Stimulated activated CD4-positive, alpha-beta T cell treated with anti-CD3 and anti-CD28 coated beads, Interleukin-1b, Interleukin-23, amount 100 ng/mL, for 24 hours (primary cell): ENCODE measurements around the gene MLLT3.

Experiments
- DNase-seq, 4 experiments: peaks; one replicate each; pipeline ENCODE4 v3.0.0-alpha.2; 2020; ENCODE audit warnings: low read depth in 4 of 4, low spot score in 1 of 4

MLLT3 gene

GRCh38 chr9:20518737-20519136 is 103.6 kb downstream of the MLLT3 start:
- DNase-seq: no peak

- no peak for DNase-seq
These were observed 109.0 kb downstream of the MLLT3 start for GRCh38 chr9:20513126-20513913.

- DNase-seq: no peak
These were observed 109.7 kb downstream of the MLLT3 start for GRCh38 chr9:20512636-20513035.

GRCh38 chr9:20512106-20512505 is 110.2 kb downstream of the MLLT3 start:
- DNase-seq: no peak

- no peak for DNase-seq
These were observed 110.6 kb downstream of the MLLT3 start for GRCh38 chr9:20511686-20512085.

- no peak for DNase-seq
These were observed 112.8 kb downstream of the MLLT3 start for GRCh38 chr9:20509466-20509865.

- no peak for DNase-seq
These were observed 114.1 kb downstream of the MLLT3 start for GRCh38 chr9:20508242-20508641.

- no peak for DNase-seq
These were observed 114.9 kb downstream of the MLLT3 start for GRCh38 chr9:20507431-20507830.

GRCh38 chr9:20506099-20506900 is 116.0 kb downstream of the MLLT3 start:
- no peak for DNase-seq

GRCh38 chr9:20505574-20505973 is 116.7 kb downstream of the MLLT3 start:
- DNase-seq: no peak

GRCh38 chr9:20504930-20505329 is 117.4 kb downstream of the MLLT3 start:
- DNase-seq: no peak

- DNase-seq: no peak
These were observed 122.2 kb downstream of the MLLT3 start for GRCh38 chr9:20500101-20500500.

GRCh38 chr9:20499013-20499412 is 123.3 kb downstream of the MLLT3 start:
- DNase-seq: no peak

GRCh38 chr9:20496328-20496727 is 126.0 kb downstream of the MLLT3 start:
- DNase-seq: no peak

GRCh38 chr9:20495098-20495497 is 127.2 kb downstream of the MLLT3 start:
- no peak for DNase-seq

- DNase-seq: no peak
These were observed 128.3 kb downstream of the MLLT3 start for GRCh38 chr9:20494035-20494434.

- DNase-seq: no peak
These were observed 129.5 kb downstream of the MLLT3 start for GRCh38 chr9:20492772-20493171.

- no peak for DNase-seq
These were observed 130.7 kb downstream of the MLLT3 start for GRCh38 chr9:20491612-20492011.

GRCh38 chr9:20490246-20490834 is 132.0 kb downstream of the MLLT3 start:
- DNase-seq: no peak

GRCh38 chr9:20488691-20489090 is 133.6 kb downstream of the MLLT3 start:
- DNase-seq: no peak

GRCh38 chr9:20486552-20486951 is 135.7 kb downstream of the MLLT3 start:
- no peak for DNase-seq

- no peak for DNase-seq
These were observed 140.9 kb downstream of the MLLT3 start for GRCh38 chr9:20481437-20481836.
